WTC11 (cell line): ENCODE measurements around the gene TRRAP. TPM values are rescaled to one million over a fixed set of nuclear protein-coding genes. Genes with fewer than 3 reads are reported as not detected.

Source experiments
- ATAC-seq: fragments of 200-7000 bp; cut with Tn5 transposase; 2 replicates; pipeline ENCODE4 v1.10.0; 2021; ENCODE audit warnings: mild to moderate bottlenecking, moderate library complexity
- CTCF ChIA-PET: fragments of 300-600 bp; sonication (Branson Sonifier 250); formaldehyde crosslinking; loops from one replicate; lab custom pipeline; 2021; ENCODE audit warnings: antibody characterized with exemption; lab: Charles Lee
- POLR2A ChIA-PET: fragments of 350-600 bp; sonication (Branson Sonifier 250); formaldehyde crosslinking; loops from one replicate; lab custom pipeline; 2021; ENCODE audit warnings: antibody characterized with exemption; lab: Charles Lee
- DNase-seq: peaks from one replicate; pipeline ENCODE4 v3.0.0; 2021; ENCODE audit warnings: low spot score
- H3K27ac Mint-ChIP-seq: 2 replicates; pipeline ENCODE4 v1.8.0; 2021; ENCODE audit warnings: mixed read lengths
- H3K27me3 Mint-ChIP-seq: 2 replicates; pipeline ENCODE4 v1.8.0; 2021; ENCODE audit warnings: low read depth, mild to moderate bottlenecking, moderate library complexity, mixed read lengths
- H3K36me3 Mint-ChIP-seq: 2 replicates; pipeline ENCODE4 v1.8.0; 2021; ENCODE audit warnings: mixed read lengths
- H3K4me1 Mint-ChIP-seq: 2 replicates; pipeline ENCODE4 v1.8.0; 2022; ENCODE audit warnings: mixed read lengths
- H3K4me3 Mint-ChIP-seq: 2 replicates; pipeline ENCODE4 v1.8.0; 2021; ENCODE audit warnings: mild to moderate bottlenecking, moderate library complexity, mixed read lengths
- H3K9me3 Mint-ChIP-seq: 2 replicates; pipeline ENCODE4 v1.8.0; 2021; ENCODE audit warnings: mixed read lengths
- AR ChIP-seq: fragments of 250-450 bp; sonication (Bioruptor Pico); IDR thresholded peaks from 2 replicates; pipeline ENCODE4 v1.9.0; 2021; ENCODE audit warnings: mild to moderate bottlenecking
- CBFB ChIP-seq: sonication (generic); formaldehyde crosslinking; IDR thresholded peaks from 2 replicates; pipeline ENCODE4 v1.8.1; 2022; ENCODE audit warnings: mild to moderate bottlenecking, low read depth, missing genetic modification reagents
- ELF4 ChIP-seq: sonication (generic); formaldehyde crosslinking; IDR thresholded peaks from 2 replicates; pipeline ENCODE4 v1.8.1; 2022; ENCODE audit warnings: low read depth, mild to moderate bottlenecking, moderate library complexity, missing genetic modification reagents
- EMX1 ChIP-seq: fragments of 250-450 bp; sonication (Bioruptor Pico); IDR thresholded peaks from 2 replicates; pipeline ENCODE4 v1.8.0; 2021; ENCODE audit warnings: mild to moderate bottlenecking
- ESRRA ChIP-seq: sonication (generic); formaldehyde crosslinking; IDR thresholded peaks from 2 replicates; pipeline ENCODE4 v1.8.1; 2022; ENCODE audit warnings: mild to moderate bottlenecking, missing genetic modification reagents, borderline replicate concordance
- FOXJ3 ChIP-seq: sonication (generic); formaldehyde crosslinking; IDR thresholded peaks from 2 replicates; pipeline ENCODE4 v1.9.0; 2021; ENCODE audit warnings: missing genetic modification reagents, mild to moderate bottlenecking, borderline replicate concordance
- GABPB1 ChIP-seq: sonication (generic); formaldehyde crosslinking; IDR thresholded peaks from 2 replicates; pipeline ENCODE4 v1.8.1; 2023; ENCODE audit warnings: mild to moderate bottlenecking, missing genetic modification reagents
- MXD4 ChIP-seq: fragments of 250-450 bp; sonication (Bioruptor Pico); IDR thresholded peaks from 2 replicates; pipeline ENCODE4 v1.8.0; 2021; ENCODE audit warnings: mild to moderate bottlenecking, moderate library complexity, borderline replicate concordance
- NFE2L1 ChIP-seq: sonication (generic); formaldehyde crosslinking; IDR thresholded peaks from 2 replicates; pipeline ENCODE4 v1.8.1; 2023; ENCODE audit warnings: missing genetic modification reagents
- PRRX2 ChIP-seq: fragments of 250-450 bp; sonication (Bioruptor Pico); IDR thresholded peaks from 2 replicates; pipeline ENCODE4 v1.8.0; 2021; ENCODE audit warnings: mild to moderate bottlenecking
- SOX15 ChIP-seq: fragments of 250-450 bp; sonication (Bioruptor Pico); IDR thresholded peaks from 2 replicates; pipeline ENCODE4 v1.9.0; 2021; ENCODE audit warnings: mild to moderate bottlenecking
- STAT6 ChIP-seq: sonication (generic); formaldehyde crosslinking; conservative IDR thresholded peaks from 2 replicates; pipeline ENCODE4 v1.8.1; 2023; ENCODE audit warnings: mild to moderate bottlenecking, low read depth, missing genetic modification reagents, moderate library complexity
- ZNF317 ChIP-seq: sonication (generic); formaldehyde crosslinking; IDR thresholded peaks from 2 replicates; pipeline ENCODE4 v1.8.1; 2023; ENCODE audit warnings: low read depth, mild to moderate bottlenecking, moderate library complexity, missing genetic modification reagents, borderline replicate concordance
- ZNF416 ChIP-seq: fragments of 250-450 bp; sonication (Bioruptor Pico); IDR thresholded peaks from 2 replicates; pipeline ENCODE4 v1.9.0; 2021; ENCODE audit warnings: mild to moderate bottlenecking, inconsistent platforms
- ZNF423 ChIP-seq: fragments of 250-450 bp; sonication (Bioruptor Pico); IDR thresholded peaks from 2 replicates; pipeline ENCODE4 v2.1.2; 2022; ENCODE audit warnings: mild to moderate bottlenecking, moderate library complexity
- ZNF671 ChIP-seq: fragments of 250-450 bp; sonication (Bioruptor Pico); IDR thresholded peaks from 2 replicates; pipeline ENCODE4 v1.8.0; 2021; ENCODE audit warnings: mild to moderate bottlenecking
- total RNA-seq: library from RNA; stranded (reverse); gene quantifications from 3 replicates; pipeline ENCODE4 v1.2.3, GENCODE V29; 2021
- TF ChIP-seq, protein P1 (sequence below): sonication (generic); formaldehyde crosslinking; IDR thresholded peaks from 2 replicates; pipeline ENCODE4 v1.8.1; 2023; ENCODE audit warnings: mild to moderate bottlenecking, missing genetic modification reagents, moderate library complexity
- TF ChIP-seq, protein P2 (sequence below): sonication (generic); formaldehyde crosslinking; IDR thresholded peaks from 2 replicates; pipeline ENCODE4 v1.8.1; 2022; ENCODE audit warnings: low read depth, mild to moderate bottlenecking, moderate library complexity, missing genetic modification reagents, borderline replicate concordance
- TF ChIP-seq, protein P3 (sequence below): sonication (generic); formaldehyde crosslinking; IDR thresholded peaks from 2 replicates; pipeline ENCODE4 v1.8.1; 2023; ENCODE audit warnings: mild to moderate bottlenecking, missing genetic modification reagents

The TRRAP gene
- total RNA-seq, 1 experiment from 2014 or later, result 46.5 TPM

- no peak for TF ChIP-seq ZNF416
- no peak for TF ChIP-seq ELF4 (CRISPR knock-in tag)
- no peak for TF ChIP-seq PRRX2
- no peak for TF ChIP-seq GABPB1 (CRISPR knock-in tag)
- TF ChIP-seq STAT6 (CRISPR knock-in tag), result no peak
- TF ChIP-seq ZNF423 (CRISPR knock-in tag), result no peak
- TF ChIP-seq ZNF671 (CRISPR knock-in tag), result no peak
- no peak for TF ChIP-seq CBFB (CRISPR knock-in tag)
- TF ChIP-seq ZNF317 (CRISPR knock-in tag), result no peak
- TF ChIP-seq, protein P1, sequence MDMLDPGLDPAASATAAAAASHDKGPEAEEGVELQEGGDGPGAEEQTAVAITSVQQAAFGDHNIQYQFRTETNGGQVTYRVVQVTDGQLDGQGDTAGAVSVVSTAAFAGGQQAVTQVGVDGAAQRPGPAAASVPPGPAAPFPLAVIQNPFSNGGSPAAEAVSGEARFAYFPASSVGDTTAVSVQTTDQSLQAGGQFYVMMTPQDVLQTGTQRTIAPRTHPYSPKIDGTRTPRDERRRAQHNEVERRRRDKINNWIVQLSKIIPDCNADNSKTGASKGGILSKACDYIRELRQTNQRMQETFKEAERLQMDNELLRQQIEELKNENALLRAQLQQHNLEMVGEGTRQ (CRISPR knock-in tag), result no peak
- no peak for TF ChIP-seq EMX1 (CRISPR knock-in tag)
- no peak for TF ChIP-seq MXD4 (CRISPR knock-in tag)
- TF ChIP-seq, protein P2, sequence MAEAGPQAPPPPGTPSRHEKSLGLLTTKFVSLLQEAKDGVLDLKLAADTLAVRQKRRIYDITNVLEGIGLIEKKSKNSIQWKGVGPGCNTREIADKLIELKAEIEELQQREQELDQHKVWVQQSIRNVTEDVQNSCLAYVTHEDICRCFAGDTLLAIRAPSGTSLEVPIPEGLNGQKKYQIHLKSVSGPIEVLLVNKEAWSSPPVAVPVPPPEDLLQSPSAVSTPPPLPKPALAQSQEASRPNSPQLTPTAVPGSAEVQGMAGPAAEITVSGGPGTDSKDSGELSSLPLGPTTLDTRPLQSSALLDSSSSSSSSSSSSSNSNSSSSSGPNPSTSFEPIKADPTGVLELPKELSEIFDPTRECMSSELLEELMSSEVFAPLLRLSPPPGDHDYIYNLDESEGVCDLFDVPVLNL (CRISPR knock-in tag), result no peak
- TF ChIP-seq NFE2L1 (CRISPR knock-in tag), result no peak
- no peak for TF ChIP-seq ESRRA (CRISPR knock-in tag)
- TF ChIP-seq AR (CRISPR knock-in tag), result no peak
- no peak for TF ChIP-seq FOXJ3 (CRISPR knock-in tag)
- TF ChIP-seq, protein P3, sequence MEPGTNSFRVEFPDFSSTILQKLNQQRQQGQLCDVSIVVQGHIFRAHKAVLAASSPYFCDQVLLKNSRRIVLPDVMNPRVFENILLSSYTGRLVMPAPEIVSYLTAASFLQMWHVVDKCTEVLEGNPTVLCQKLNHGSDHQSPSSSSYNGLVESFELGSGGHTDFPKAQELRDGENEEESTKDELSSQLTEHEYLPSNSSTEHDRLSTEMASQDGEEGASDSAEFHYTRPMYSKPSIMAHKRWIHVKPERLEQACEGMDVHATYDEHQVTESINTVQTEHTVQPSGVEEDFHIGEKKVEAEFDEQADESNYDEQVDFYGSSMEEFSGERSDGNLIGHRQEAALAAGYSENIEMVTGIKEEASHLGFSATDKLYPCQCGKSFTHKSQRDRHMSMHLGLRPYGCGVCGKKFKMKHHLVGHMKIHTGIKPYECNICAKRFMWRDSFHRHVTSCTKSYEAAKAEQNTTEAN (CRISPR knock-in tag), result no peak
- TF ChIP-seq SOX15 (CRISPR knock-in tag), result no peak
- TF ChIP-seq, all 79 proteins: peak for 0
- H3K27me3 Mint-ChIP-seq, result peaks cover 7% of the 10 kb centered on the region
- 0 out of 2 replicates have a peak, but pooled peaks cover 3% of the 10 kb centered on the region for H3K4me1 Mint-ChIP-seq
- H3K4me3 Mint-ChIP-seq, result no peak overlapping the region
- ATAC-seq, result no peak
- no peak for DNase-seq
- H3K27ac Mint-ChIP-seq, result no peak overlapping the region
- CTCF ChIA-PET, result no interaction called here
- no peaks in the 10 kb centered on the region for H3K9me3 Mint-ChIP-seq
- POLR2A ChIA-PET, result interaction anchor here (0.5 kb wide), 1 partner anchor 44 kb away, joined by 3 read pairs; no protein-coding TSS in a partner anchor
- H3K36me3 Mint-ChIP-seq, result no peaks in the 10 kb centered on the region
Observed at GRCh38 chr7:98862716-98863420, 15.5 kb upstream of the TRRAP start.
